Parathyroid adenoma (tissue), 2 donors: Measurements from ENCODE around the gene SCN5A.

ENCODE experiments used
- H2AFZ ChIP-seq: fragments of 300-600 bp; sonication (generic); one replicate; pipeline ENCODE4 v1.7.0; 2017; ENCODE audit warnings: antibody characterized with exemption, mild to moderate bottlenecking
- H3K27ac ChIP-seq: fragments of 300-600 bp; sonication (generic); one replicate; pipeline ENCODE4 v1.7.0; 2017
- H3K27me3 ChIP-seq: fragments of 300-600 bp; sonication (generic); one replicate; pipeline ENCODE4 v1.7.0; 2017; ENCODE audit warnings: low read length; ENCODE audit not compliant: control insufficient read depth, insufficient read depth
- H3K36me3 ChIP-seq: fragments of 300-600 bp; sonication (generic); one replicate; pipeline ENCODE4 v1.7.0; 2017; ENCODE audit warnings: low read length; ENCODE audit not compliant: control insufficient read depth, insufficient read depth
- H3K4me1 ChIP-seq: fragments of 300-600 bp; sonication (generic); one replicate; pipeline ENCODE4 v1.7.0; 2017; ENCODE audit warnings: control low read depth
- H3K4me2 ChIP-seq: fragments of 300-600 bp; sonication (generic); one replicate; pipeline ENCODE4 v1.7.0; 2017; ENCODE audit warnings: low read length
- H3K4me3 ChIP-seq: fragments of 300-600 bp; sonication (generic); one replicate; pipeline ENCODE4 v1.7.0; 2017; ENCODE audit warnings: low read depth, low read length
- H3K79me2 ChIP-seq: fragments of 300-600 bp; sonication (generic); one replicate; pipeline ENCODE4 v1.7.0; 2017; ENCODE audit warnings: control low read depth
- H3K9ac ChIP-seq: fragments of 300-600 bp; sonication (generic); one replicate; pipeline ENCODE4 v1.7.0; 2017; ENCODE audit warnings: mild to moderate bottlenecking
- H3K9me3 ChIP-seq: fragments of 300-600 bp; sonication (generic); one replicate; pipeline ENCODE4 v1.7.0; 2017; ENCODE audit warnings: low read length; ENCODE audit not compliant: control insufficient read depth
- TF ChIP-seq, protein P1 (sequence below): fragments of 300-600 bp; sonication (generic); IDR thresholded peaks from one replicate; pipeline ENCODE4 v1.7.0; 2017; ENCODE audit warnings: antibody characterized with exemption, mild to moderate bottlenecking
- donor health status: primary hyperparathyroidism.

The SCN5A gene

DNA sequence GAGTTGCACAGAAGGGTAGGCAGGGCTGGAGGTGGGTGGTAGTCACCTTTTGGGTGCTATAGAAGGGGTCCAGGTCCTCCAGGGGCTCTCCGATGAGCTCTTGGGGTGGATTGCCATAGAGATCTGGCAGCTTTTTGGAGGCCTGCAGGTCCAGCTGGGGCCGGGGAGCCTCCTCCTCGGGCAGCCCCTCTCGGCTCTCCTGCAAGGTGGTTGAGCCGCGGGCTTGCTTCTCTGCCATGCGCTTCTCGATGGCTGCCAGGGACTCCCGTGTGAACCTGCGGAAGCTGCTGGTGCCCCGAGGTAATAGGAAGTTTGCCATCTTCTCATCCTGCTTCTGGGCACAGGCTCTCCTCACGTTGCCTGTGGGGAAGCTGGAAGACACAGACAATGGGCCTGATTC is 16.5 kb downstream of the SCN5A start:
- no peak overlapping the region for H3K4me2 ChIP-seq
- no peak overlapping the region for H3K4me3 ChIP-seq
- H3K27ac ChIP-seq = no peak overlapping the region
- no peaks in the 10 kb centered on the region for H3K4me1 ChIP-seq
- H3K9ac ChIP-seq = no peak overlapping the region
- H3K9me3 ChIP-seq = no peaks in the 10 kb centered on the region
- no peak overlapping the region for H2AFZ ChIP-seq
- H3K36me3 ChIP-seq = no peaks in the 10 kb centered on the region
- TF ChIP-seq, protein P1, sequence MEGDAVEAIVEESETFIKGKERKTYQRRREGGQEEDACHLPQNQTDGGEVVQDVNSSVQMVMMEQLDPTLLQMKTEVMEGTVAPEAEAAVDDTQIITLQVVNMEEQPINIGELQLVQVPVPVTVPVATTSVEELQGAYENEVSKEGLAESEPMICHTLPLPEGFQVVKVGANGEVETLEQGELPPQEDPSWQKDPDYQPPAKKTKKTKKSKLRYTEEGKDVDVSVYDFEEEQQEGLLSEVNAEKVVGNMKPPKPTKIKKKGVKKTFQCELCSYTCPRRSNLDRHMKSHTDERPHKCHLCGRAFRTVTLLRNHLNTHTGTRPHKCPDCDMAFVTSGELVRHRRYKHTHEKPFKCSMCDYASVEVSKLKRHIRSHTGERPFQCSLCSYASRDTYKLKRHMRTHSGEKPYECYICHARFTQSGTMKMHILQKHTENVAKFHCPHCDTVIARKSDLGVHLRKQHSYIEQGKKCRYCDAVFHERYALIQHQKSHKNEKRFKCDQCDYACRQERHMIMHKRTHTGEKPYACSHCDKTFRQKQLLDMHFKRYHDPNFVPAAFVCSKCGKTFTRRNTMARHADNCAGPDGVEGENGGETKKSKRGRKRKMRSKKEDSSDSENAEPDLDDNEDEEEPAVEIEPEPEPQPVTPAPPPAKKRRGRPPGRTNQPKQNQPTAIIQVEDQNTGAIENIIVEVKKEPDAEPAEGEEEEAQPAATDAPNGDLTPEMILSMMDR = no peak
- H3K27me3 ChIP-seq = no peaks in the 10 kb centered on the region
- H3K79me2 ChIP-seq = no peaks in the 10 kb centered on the region

DNA sequence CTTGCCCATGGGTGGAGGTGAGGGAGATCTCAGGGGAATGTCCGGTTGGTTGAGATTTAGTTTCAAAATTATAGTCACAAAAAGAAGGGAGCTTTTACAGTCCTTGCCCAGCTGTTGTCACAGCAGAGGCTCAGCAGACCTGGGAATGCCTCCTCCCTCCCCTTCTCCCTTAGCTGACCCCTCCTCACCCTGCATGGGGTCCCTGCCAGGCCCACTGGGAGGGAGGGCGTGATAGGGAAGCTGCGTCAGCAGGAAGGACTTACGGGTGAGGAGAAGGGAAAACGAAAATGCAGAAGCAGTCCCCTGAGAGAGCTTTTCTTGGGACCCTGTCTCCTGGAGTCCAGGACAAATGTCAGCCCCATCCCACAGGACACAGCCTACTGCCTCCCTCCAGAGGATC is 18.9 kb downstream of the SCN5A start:
- Histone ChIP-seq H3K79me2 (no peaks in the 10 kb centered on the region), H3K27ac (no peak overlapping the region), H3K36me3 (no peaks in the 10 kb centered on the region), H3K4me1 (no peaks in the 10 kb centered on the region), H3K4me2 (no peak overlapping the region), H3K9me3 (no peaks in the 10 kb centered on the region), H3K4me3 (no peak overlapping the region), H3K9ac (no peak overlapping the region), H3K27me3 (no peaks in the 10 kb centered on the region), H2AFZ (no peak overlapping the region)
- TF ChIP-seq, protein P1 = no peak

DNA sequence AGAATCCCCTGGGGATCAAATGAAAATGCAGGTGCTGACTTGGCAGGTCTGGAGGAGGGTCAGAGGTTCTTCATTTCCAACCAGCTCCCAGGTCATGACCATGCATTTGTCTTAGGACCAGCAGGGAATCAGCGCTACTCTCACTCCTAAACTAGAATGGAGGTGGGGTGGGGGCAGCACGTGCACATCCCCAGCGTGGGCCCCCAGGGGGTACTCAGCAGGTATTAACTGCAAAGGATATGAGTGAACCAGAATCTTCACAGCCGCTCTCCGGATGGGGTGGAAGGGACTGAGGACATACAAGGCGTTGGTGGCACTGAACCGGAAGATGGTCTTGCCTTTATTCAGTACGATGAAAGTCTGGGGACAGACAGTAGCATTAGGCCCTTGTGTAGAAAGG is 19.4 kb downstream of the SCN5A start:
- H3K36me3 ChIP-seq = no peaks in the 10 kb centered on the region
- no peak overlapping the region for H3K4me3 ChIP-seq
- no peak overlapping the region for H2AFZ ChIP-seq
- H3K79me2 ChIP-seq = no peaks in the 10 kb centered on the region
- H3K27ac ChIP-seq = no peak overlapping the region
- TF ChIP-seq, protein P1 = no peak
- H3K4me2 ChIP-seq = no peak overlapping the region
- H3K27me3 ChIP-seq = no peaks in the 10 kb centered on the region
- no peaks in the 10 kb centered on the region for H3K4me1 ChIP-seq
- no peaks in the 10 kb centered on the region for H3K9me3 ChIP-seq
- H3K9ac ChIP-seq = no peak overlapping the region

DNA sequence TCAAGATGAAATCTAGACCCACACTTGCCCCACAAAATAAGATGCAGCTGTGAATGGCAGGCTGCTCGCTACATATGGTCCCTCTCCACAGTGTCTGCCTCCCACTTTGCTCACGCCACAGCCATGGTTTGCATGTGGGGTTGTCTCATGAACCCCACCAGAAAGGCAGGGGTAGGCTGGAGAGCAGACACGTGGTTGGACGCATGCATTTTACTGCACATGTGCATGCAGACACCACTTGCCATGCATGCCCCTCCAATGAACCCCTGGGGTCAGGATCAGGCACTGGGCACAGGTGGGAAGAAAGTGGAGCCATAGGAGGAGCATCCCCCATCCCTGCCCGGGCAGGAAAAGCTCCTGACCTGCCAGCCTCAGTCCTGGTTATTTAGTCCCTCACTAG is 20.7 kb downstream of the SCN5A start:
- Histone ChIP-seq H3K36me3 (no peaks in the 10 kb centered on the region), H3K27me3 (no peaks in the 10 kb centered on the region), H3K9ac (no peak overlapping the region), H3K27ac (no peak overlapping the region), H3K4me1 (no peaks in the 10 kb centered on the region), H3K9me3 (no peaks in the 10 kb centered on the region), H3K79me2 (no peaks in the 10 kb centered on the region), H2AFZ (no peak overlapping the region), H3K4me2 (no peak overlapping the region), H3K4me3 (no peak overlapping the region)
- TF ChIP-seq, protein P1 = no peak

DNA sequence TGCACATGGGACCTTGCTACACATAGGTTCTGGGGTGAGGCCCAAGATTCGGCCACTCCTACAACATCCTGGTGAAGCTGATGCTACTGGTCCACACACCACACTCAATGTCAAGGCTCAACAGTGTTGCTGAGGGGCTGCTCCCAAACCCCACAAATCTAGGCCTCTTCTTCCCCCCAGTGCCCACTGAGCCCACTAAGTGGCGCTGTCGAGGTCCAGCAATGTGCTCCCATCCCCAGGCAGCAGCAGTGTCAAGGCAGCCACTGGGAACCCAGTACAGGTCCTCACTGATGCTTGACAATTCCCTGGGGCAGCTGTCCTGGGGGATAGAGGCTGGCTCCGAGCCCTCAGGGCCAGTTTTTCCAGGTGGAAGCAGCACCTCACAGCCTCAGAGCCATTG is 21.5 kb downstream of the SCN5A start:
- no peak overlapping the region for H3K4me3 ChIP-seq
- no peaks in the 10 kb centered on the region for H3K79me2 ChIP-seq
- H3K27ac ChIP-seq = no peak overlapping the region
- H3K9ac ChIP-seq = no peak overlapping the region
- no peaks in the 10 kb centered on the region for H3K36me3 ChIP-seq
- H3K4me2 ChIP-seq = no peak overlapping the region
- no peaks in the 10 kb centered on the region for H3K4me1 ChIP-seq
- H3K9me3 ChIP-seq = no peaks in the 10 kb centered on the region
- no peak overlapping the region for H2AFZ ChIP-seq
- H3K27me3 ChIP-seq = no peaks in the 10 kb centered on the region
- TF ChIP-seq, protein P1 = no peak
